Spleen (tissue), 11 donors: Measurements from ENCODE around the gene E4F1. TPM values are rescaled to one million over a fixed set of nuclear protein-coding genes. Genes with fewer than 3 reads are reported as not detected.

ENCODE experiments used
- DNase-seq: peaks from one replicate; pipeline ENCODE4 v3.0.0-alpha.2; 2020
- H3K27ac ChIP-seq, 8 donors: fragments of 200-600 bp; sonication (generic) in 7 of 8; 1 replicate in 4 of 8; 2 replicates in 4 of 8; pipeline versions ENCODE4 v1.5.0 to v1.8.0; 2016 to 2021; ENCODE audit warnings: inconsistent platforms in 4 of 8, mild to moderate bottlenecking in 4 of 8, moderate library complexity in 1 of 8
- H3K27me3 ChIP-seq, 7 donors: fragments of 200-600 bp; sonication (generic) in 6 of 7; replicated peaks in 1 of 7; 1 replicate in 4 of 7; 2 replicates in 3 of 7; pipeline versions ENCODE4 v1.5.0 to v1.8.0; 2016 to 2021; ENCODE audit warnings: inconsistent platforms in 3 of 7, mild to moderate bottlenecking in 1 of 7
- H3K36me3 ChIP-seq, 6 donors: fragments of 200-600 bp; sonication (generic) in 5 of 6; 1 replicate in 4 of 6; 2 replicates in 2 of 6; pipeline versions ENCODE4 v1.5.0 to v1.8.0; 2016 to 2021; ENCODE audit warnings: inconsistent platforms in 2 of 6
- H3K4me1 ChIP-seq, 6 donors: fragments of 200-600 bp; sonication (generic) in 5 of 6; 1 replicate in 3 of 6; 2 replicates in 3 of 6; pipeline versions ENCODE4 v1.5.0 to v1.8.0; 2016 to 2021; ENCODE audit warnings: inconsistent platforms in 3 of 6
- H3K4me3 ChIP-seq, 8 donors: fragments of 200-600 bp; sonication (generic) in 7 of 8; 1 replicate in 4 of 8; 2 replicates in 4 of 8; pipeline versions ENCODE4 v1.5.0 to v1.8.0; 2016 to 2021; ENCODE audit warnings: inconsistent platforms in 4 of 8, mild to moderate bottlenecking in 4 of 8, moderate library complexity in 2 of 8
- H3K9me3 ChIP-seq, 8 donors: fragments of 200-600 bp; sonication (generic) in 7 of 8; 1 replicate in 4 of 8; 2 replicates in 4 of 8; pipeline versions ENCODE4 v1.5.0 to v1.8.0; 2016 to 2021; ENCODE audit warnings: inconsistent platforms in 4 of 8
- CTCF ChIP-seq, 11 experiments: fragments of 200-600 bp in 7 of 11; fragments of 450-650 bp in 4 of 11; sonication (generic) in 4 of 11; IDR thresholded peaks in 8 of 11; conservative IDR thresholded peaks in 3 of 11; 1 replicate in 7 of 11; 2 replicates in 4 of 11; pipeline versions ENCODE4 v1.4.0 to v1.8.0; 2016 to 2021; ENCODE audit warnings: antibody characterized with exemption in 11 of 11, inconsistent platforms in 4 of 11, mild to moderate bottlenecking in 1 of 11
- POLR2A ChIP-seq, 3 donors: fragments of 450-650 bp; IDR thresholded peaks; one replicate each; pipeline ENCODE4 v1.5.1; 2017; ENCODE audit warnings: antibody characterized with exemption in 3 of 3, mild to moderate bottlenecking in 1 of 3
- POLR2AphosphoS5 ChIP-seq, 3 donors: sonication (generic); formaldehyde crosslinking; IDR thresholded peaks; one replicate each; pipeline ENCODE4 v1.5.1; 2017; ENCODE audit warnings: antibody characterized with exemption in 3 of 3
- WGBS, 5 donors: extraction: QIAGEN DNeasy Blood & Tissue Kit in 3 of 5; methylation state at CpG; one replicate each; pipeline versions ENCODE4 v1.1.5 to v1.1.7; 2013 to 2018; 5-methylcytosine and 5-hydroxymethylcytosine counted together
- intact Hi-C: fragments of 100-400 bp; cut with DNase I; formaldehyde crosslinking; loops from one replicate; pipeline ENCODE4 v1.15.0; 2023; ENCODE audit warnings: low total_unique reads
- polyA plus RNA-seq, 3 donors: library from polyadenylated mRNA; stranded (reverse); fragments of 200-250 nt; gene quantifications; one replicate each; pipeline ENCODE4 v1.2.1, GENCODE V29; 2013
- total RNA-seq, 7 donors: library from RNA; depleted of rRNA in 3 of 7; stranded (reverse); fragments of >200 nt in 3 of 7; fragmentation: NEBNext Ultra II Directional in 4 of 7; extraction: Animal tissue kit (Norgen Biotek cat#: 25700) in 4 of 7; gene quantifications; one replicate each; pipeline versions ENCODE4 v1.1.0 to v1.2.1, GENCODE V29; 2016 to 2021
- donor health status: healthy with polysubstance abuse.
- donor health status: DM: no; HTN: no; CAD: no; lungs with moderate emphysema.
- donor health status: DM: no; HTN: no; CAD: no.
- donor health status: Bipolar disorder and iron deficiency.
- donor health status: healthy.
- donor health status: DM: no; HTN: no; CAD: no.
- donor health status: DM: yes; HTN: yes; CAD: no.

Gene E4F1
- total and polyA plus RNA-seq, 10 donors, result 20.8 to 41.4 (median 29.1) TPM

GRCh38 chr16:2250652-2251295 is 27.4 kb downstream of the E4F1 start:
- intact Hi-C loops, result no loop called here
- 13 to 16% (median 13%) methylated on average over 18 to 35 of the region's 35 CpGs for WGBS, 5 donors
- Histone ChIP-seq H3K9me3 (no peaks in the 10 kb centered on the region), H3K27ac (peak overlapping the region; percentile 78 to 96 (median 90)), H3K27me3 (no peaks in the 10 kb centered on the region), H3K36me3 (peaks cover 0 to 52% (median 41%) of the 10 kb centered on the region in 6 donors), H3K4me1 (peaks cover 9 to 52% (median 29%) of the 10 kb centered on the region in 6 donors), H3K4me3 (peak overlapping the region; percentile 59 to 85 (median 68))
- DNase-seq, result no peak
- no peak for TF ChIP-seq POLR2A (IDR thresholded peaks at IDR 0.05)
- no peak for TF ChIP-seq POLR2AphosphoS5 (IDR thresholded peaks at IDR 0.05)
- TF ChIP-seq CTCF (IDR thresholded peaks at IDR 0.05 in 8 of 11, conservative IDR thresholded peaks at IDR 0.05 in 3 of 11), result no peak

GRCh38 chr16:2251296-2252111 is 28.1 kb downstream of the E4F1 start, which contains the start of gene ECI1:
ECI1 (minus strand) TSS chr16:2251587; CDS start chr16:2251566, 21 bp downstream.
- Histone ChIP-seq H3K4me1 (peaks cover 9 to 52% (median 29%) of the 10 kb centered on the region in 6 donors), H3K9me3 (no peaks in the 10 kb centered on the region), H3K27me3 (no peaks in the 10 kb centered on the region), H3K36me3 (peaks cover 0 to 52% (median 41%) of the 10 kb centered on the region in 6 donors), H3K4me3 (peak within 1 kb of the TSS; percentile 59 to 85 (median 68)), H3K27ac (peak within 1 kb of the TSS; percentile 78 to 96 (median 90))
- intact Hi-C loops, result no loop called here
- WGBS, 5 donors, result 1 to 16% (median 3%) methylated on average over 9 to 88 of the region's 88 CpGs
- TF ChIP-seq CTCF (IDR thresholded peaks at IDR 0.05 in 8 of 11, conservative IDR thresholded peaks at IDR 0.05 in 3 of 11), result peak; percentile 79 to 93 (median 88)
- TF ChIP-seq POLR2A (IDR thresholded peaks at IDR 0.05), result peak in 2 of 3 donors; percentile 11 to 43
- TF ChIP-seq POLR2AphosphoS5 (IDR thresholded peaks at IDR 0.05), result peak; percentile 90 to 97 (median 91)
- peak; percentile 99 for DNase-seq

GRCh38 chr16:2252806-2253148 is 29.4 kb downstream of the E4F1 start:
- 79 to 91% (median 88%) methylated on average over 7 of the region's 7 CpGs for WGBS, 5 donors
- Histone ChIP-seq H3K9me3 (no peaks in the 10 kb centered on the region), H3K27ac (peak overlapping the region in 5 of 8 donors; percentile 86 to 96 (median 93)), H3K36me3 (peaks cover 3 to 59% (median 51%) of the 10 kb centered on the region in 6 donors), H3K4me3 (no peak overlapping the region), H3K27me3 (no peaks in the 10 kb centered on the region), H3K4me1 (peaks cover 9 to 52% (median 29%) of the 10 kb centered on the region in 6 donors)
- intact Hi-C loops, result no loop called here
- no peak for TF ChIP-seq POLR2A (IDR thresholded peaks at IDR 0.05)
- TF ChIP-seq POLR2AphosphoS5 (IDR thresholded peaks at IDR 0.05), result no peak
- no peak for TF ChIP-seq CTCF (IDR thresholded peaks at IDR 0.05 in 8 of 11, conservative IDR thresholded peaks at IDR 0.05 in 3 of 11)
- DNase-seq, result no peak

- peak overlapping the region in 5 of 8 donors; percentile 7 to 94 (median 48) for H3K27ac ChIP-seq
- DNase-seq, result no peak
- peaks cover 3 to 64% (median 55%) of the 10 kb centered on the region in 6 donors for H3K36me3 ChIP-seq
- WGBS, 5 donors, result 78 to 85% (median 81%) methylated on average over 10 to 11 of the region's 11 CpGs
- intact Hi-C loops, result no loop called here
- H3K27me3 ChIP-seq, result no peaks in the 10 kb centered on the region
- H3K9me3 ChIP-seq, result no peaks in the 10 kb centered on the region
- peak in 1 of 3 donors; percentile 26 for TF ChIP-seq POLR2AphosphoS5 (IDR thresholded peaks at IDR 0.05)
- no peak for TF ChIP-seq POLR2A (IDR thresholded peaks at IDR 0.05)
- peaks cover 9 to 52% (median 29%) of the 10 kb centered on the region in 6 donors for H3K4me1 ChIP-seq
- H3K4me3 ChIP-seq, result no peak overlapping the region
Measured at GRCh38 chr16:2253293-2253692, 29.9 kb downstream of the E4F1 start.
